NCI-H187 treated with DMSO at 0.1 percent for 48 hours (cell line): ENCODE measurements around the gene GOLGA5.
"Not testable (repeated sequence)": the region's sequence is repeated elsewhere in the genome, so short reads cannot be mapped to it uniquely, and the experiment has no call there.

ENCODE experiments used
- DNase-seq: peaks from one replicate; lab custom pipeline; 2025; lab: John Stamatoyannopoulos, UW

The GOLGA5 gene

GRCh38 chr14:92820536-92820840, 26.4 kb downstream of the GOLGA5 start:
- DNase-seq: not testable (repeated sequence)

GRCh38 chr14:92830902-92831301, 36.8 kb downstream of the GOLGA5 start:
- DNase-seq: no peak

- no peak for DNase-seq
These were observed 38.1 kb downstream of the GOLGA5 start for GRCh38 chr14:92832137-92832700.

GRCh38 chr14:92841930-92842329, 47.8 kb downstream of the GOLGA5 start:
- no peak for DNase-seq

GRCh38 chr14:92844204-92844603, 50.1 kb downstream of the GOLGA5 start:
- DNase-seq: no peak

- no peak for DNase-seq
These were observed 52.2 kb downstream of the GOLGA5 start for GRCh38 chr14:92846162-92846897.

- DNase-seq: no peak
These were observed 53.2 kb downstream of the GOLGA5 start for GRCh38 chr14:92847278-92847677.

- DNase-seq: no peak
These were observed 53.6 kb downstream of the GOLGA5 start for GRCh38 chr14:92847749-92848148.

GRCh38 chr14:92848887-92849286, 54.8 kb downstream of the GOLGA5 start:
- DNase-seq: peak; percentile 52

GRCh38 chr14:92850492-92850891, 56.4 kb downstream of the GOLGA5 start:
- no peak for DNase-seq

- DNase-seq: not testable (repeated sequence)
These were observed 59.0 kb downstream of the GOLGA5 start for GRCh38 chr14:92853136-92853535.

- no peak for DNase-seq
These were observed 66.1 kb downstream of the GOLGA5 start for GRCh38 chr14:92860049-92860840.

GRCh38 chr14:92861856-92862745, 68.0 kb downstream of the GOLGA5 start:
- DNase-seq: no peak

- no peak for DNase-seq
These were observed 69.4 kb downstream of the GOLGA5 start for GRCh38 chr14:92863286-92864080.

GRCh38 chr14:92865674-92866073, 71.6 kb downstream of the GOLGA5 start:
- DNase-seq: no peak

- no peak for DNase-seq
These were observed 72.2 kb downstream of the GOLGA5 start for GRCh38 chr14:92866181-92866752.

- no peak for DNase-seq
These were observed 73.1 kb downstream of the GOLGA5 start for GRCh38 chr14:92866901-92867865.

GRCh38 chr14:92874962-92875661, 81.0 kb downstream of the GOLGA5 start:
- DNase-seq: no peak

- DNase-seq: no peak
These were observed 83.8 kb downstream of the GOLGA5 start for GRCh38 chr14:92877757-92878431.
